LNCaP clone FGC (cell line): ENCODE measurements around the gene CDH8.

Experiments used
- DNase-seq: peaks from one replicate; pipeline ENCODE4 v3.0.0-alpha.2; 2011; ENCODE audit warnings: low read depth
- H3K4me3 ChIP-seq: 2 replicates; pipeline ENCODE4 v1.5.1; 2011; ENCODE audit warnings: mild to moderate bottlenecking, low read depth, low read length, control low read depth
- CTCF ChIP-seq: IDR thresholded peaks from 2 replicates; pipeline ENCODE4 v1.5.1; 2012; ENCODE audit warnings: mild to moderate bottlenecking; ENCODE audit not compliant: control insufficient read depth, insufficient read depth; ENCODE audit errors: extremely low read depth

CDH8 gene

DNA sequence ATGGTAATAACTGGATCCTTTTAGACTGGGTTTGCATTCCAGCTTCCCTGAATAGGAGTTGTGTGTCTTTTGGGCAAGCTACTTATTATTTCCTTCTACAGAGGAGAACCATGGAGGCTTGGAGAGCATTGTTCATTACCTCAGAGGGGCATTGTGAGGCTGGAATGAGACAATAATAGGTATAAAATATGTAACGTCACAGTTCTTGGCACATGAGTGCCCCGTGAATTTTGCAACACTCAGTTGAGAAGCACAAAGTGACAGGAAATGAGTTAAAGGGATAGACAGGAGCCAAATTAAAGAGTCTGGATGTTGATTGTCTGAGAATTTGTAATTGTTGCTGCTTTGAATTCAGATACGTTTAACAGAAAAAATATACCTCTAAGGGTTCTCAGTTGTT, 92.2 kb downstream of the CDH8 start:
- H3K4me3 ChIP-seq, result no peak overlapping the region
- no peak for TF ChIP-seq CTCF
- DNase-seq, result no peak

GRCh38 chr16:61940611-61941010, 95.6 kb downstream of the CDH8 start:
- DNase-seq, result no peak
- TF ChIP-seq CTCF, result no peak
- no peak overlapping the region for H3K4me3 ChIP-seq

DNA sequence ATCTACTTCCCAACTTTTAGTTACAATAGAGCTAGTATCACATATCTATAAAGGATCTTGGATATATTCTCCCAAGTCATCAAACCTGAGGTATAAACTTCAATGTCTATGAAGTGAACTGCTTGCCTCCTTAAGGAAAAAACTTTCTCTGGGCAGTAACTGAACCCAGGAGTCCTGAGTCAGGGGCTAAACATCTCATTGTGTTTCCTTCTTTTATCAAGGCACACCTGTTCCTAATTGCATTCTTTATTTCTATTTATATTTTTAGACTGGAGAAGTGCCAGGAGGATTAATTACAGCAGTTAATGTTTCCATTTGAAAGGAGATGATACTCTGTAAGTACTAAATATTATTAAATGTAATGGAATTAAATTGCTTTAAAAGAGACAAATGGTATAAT, 98.6 kb downstream of the CDH8 start:
- no peak for TF ChIP-seq CTCF
- no peak overlapping the region for H3K4me3 ChIP-seq
- DNase-seq, result no peak

DNA sequence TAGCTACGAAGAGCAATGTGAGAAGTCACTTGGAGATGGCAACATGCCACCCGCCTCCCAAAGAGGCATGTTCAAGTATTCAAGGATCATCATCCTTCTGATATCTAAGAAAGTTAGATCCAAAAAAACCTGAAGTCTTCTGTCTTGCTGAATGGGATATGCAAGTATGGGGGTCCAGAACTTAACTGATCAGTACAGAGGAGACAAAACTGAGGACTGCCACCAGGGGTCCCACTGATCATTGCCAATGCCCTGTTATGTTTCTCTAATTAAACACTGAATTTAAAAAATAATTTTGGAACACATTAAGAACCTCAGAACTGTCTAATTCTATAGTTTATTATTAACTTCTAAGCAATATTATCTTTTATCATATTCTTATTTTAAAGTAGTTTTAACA, 99.7 kb downstream of the CDH8 start:
- TF ChIP-seq CTCF, result no peak
- H3K4me3 ChIP-seq, result no peak overlapping the region
- no peak for DNase-seq

DNA sequence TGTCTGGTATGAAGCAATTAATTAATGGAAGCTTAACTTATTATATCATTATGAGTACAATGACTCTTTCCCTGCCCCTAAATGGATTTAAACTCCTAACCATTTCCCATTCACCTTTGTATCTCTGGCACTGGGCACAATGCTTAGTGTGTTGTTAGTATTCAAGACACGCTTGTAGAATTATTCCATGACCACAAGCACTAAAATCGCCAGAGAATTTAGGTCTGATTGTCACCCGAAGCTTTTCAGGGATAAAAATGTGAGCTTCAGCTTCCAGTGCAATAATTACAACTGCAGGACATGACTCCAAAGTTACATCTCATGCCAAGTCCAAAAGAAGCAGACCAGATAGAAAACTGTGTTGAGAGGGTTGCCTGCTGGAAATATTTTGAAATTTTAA, 101.6 kb downstream of the CDH8 start:
- H3K4me3 ChIP-seq, result no peak overlapping the region
- no peak for DNase-seq
- no peak for TF ChIP-seq CTCF

GRCh38 chr16:61929776-61930175, 106.5 kb downstream of the CDH8 start:
- H3K4me3 ChIP-seq, result no peak overlapping the region
- no peak for TF ChIP-seq CTCF
- no peak for DNase-seq

DNA sequence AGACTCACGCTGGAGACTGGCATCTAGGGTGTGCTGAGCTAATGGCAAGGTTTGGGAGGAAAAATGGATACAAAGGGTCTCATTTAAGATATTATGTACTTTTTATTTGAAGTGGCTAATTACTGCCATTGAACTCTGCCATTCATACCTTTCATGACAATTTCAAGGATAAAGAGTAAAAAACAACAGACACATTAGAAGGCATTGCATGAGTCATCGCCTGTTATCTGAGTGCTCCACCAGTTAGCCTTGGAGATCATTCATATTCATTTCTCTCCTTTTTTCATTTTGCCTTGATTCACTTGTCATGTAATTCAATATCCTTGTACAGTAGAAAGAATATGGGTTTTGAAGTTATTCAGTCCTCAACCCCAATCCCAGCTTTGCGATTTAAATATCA, 109.5 kb downstream of the CDH8 start:
- no peak for TF ChIP-seq CTCF
- no peak for DNase-seq

More for the DNA sequence above, 109.5 kb downstream of the CDH8 start:
- no peak overlapping the region for H3K4me3 ChIP-seq
